ENCODE measurements around the gene OR9A4.
"Not testable (repeated sequence)": the region's sequence is repeated elsewhere in the genome, so short reads cannot be mapped to it uniquely, and the experiment has no call there.

OR9A4 gene, protein sequence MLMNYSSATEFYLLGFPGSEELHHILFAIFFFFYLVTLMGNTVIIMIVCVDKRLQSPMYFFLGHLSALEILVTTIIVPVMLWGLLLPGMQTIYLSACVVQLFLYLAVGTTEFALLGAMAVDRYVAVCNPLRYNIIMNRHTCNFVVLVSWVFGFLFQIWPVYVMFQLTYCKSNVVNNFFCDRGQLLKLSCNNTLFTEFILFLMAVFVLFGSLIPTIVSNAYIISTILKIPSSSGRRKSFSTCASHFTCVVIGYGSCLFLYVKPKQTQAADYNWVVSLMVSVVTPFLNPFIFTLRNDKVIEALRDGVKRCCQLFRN

GRCh38 chr7:141916099-141916498, at the start of gene OR9A4:
OR9A4 (plus strand) TSS chr7:141916399; CDS start chr7:141918876, 2,477 bp downstream.
- no peak for DNase-seq

- no peak for DNase-seq
These were observed 49.2 kb upstream of the OR9A4 start for GRCh38 chr7:141866974-141867373.

GRCh38 chr7:141872931-141873330, 43.3 kb upstream of the OR9A4 start:
- DNase-seq: no peak

DNA sequence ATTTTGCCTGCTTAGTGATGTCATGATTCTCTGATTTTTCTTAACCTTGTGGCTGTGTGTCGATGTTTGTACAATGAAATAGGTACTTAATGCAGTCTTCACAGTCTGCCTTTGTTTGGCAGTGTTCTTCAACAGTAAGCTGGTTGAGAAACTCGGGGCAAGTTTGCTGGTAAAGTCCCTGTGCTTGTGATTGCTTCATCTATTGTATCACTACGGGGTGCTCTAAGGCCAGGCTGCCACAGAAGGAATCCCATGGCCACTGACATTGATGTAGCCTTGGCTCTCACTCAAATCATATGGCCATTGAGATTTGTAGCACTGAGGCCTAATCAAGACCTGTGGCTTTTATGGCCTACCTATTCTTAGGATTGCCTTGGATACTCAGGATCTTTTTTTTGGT, 41.4 kb upstream of the OR9A4 start:
- no peak for DNase-seq

- no peak for DNase-seq
These were observed 40.7 kb upstream of the OR9A4 start for GRCh38 chr7:141875453-141875852.

DNA sequence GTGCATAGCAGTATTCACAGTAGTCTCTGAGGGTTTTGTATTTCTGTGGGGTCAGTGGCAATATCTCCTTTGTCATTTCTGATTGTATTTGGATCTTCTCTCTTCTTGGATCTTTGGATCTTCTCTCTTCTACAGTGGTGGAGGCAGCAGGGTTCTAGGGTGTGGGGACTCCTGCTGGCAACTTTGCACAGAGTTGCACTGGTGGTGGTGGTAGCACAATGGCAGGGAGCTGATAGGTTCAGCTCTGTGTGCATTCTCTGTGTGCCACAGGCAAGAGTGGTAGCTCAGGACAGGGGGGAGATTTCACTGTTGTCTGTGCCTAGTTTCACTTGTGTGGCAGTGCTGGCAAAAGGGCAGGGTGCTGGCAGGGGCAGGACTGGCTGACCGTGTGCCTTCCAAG, 39.8 kb upstream of the OR9A4 start:
- DNase-seq: no peak

DNA sequence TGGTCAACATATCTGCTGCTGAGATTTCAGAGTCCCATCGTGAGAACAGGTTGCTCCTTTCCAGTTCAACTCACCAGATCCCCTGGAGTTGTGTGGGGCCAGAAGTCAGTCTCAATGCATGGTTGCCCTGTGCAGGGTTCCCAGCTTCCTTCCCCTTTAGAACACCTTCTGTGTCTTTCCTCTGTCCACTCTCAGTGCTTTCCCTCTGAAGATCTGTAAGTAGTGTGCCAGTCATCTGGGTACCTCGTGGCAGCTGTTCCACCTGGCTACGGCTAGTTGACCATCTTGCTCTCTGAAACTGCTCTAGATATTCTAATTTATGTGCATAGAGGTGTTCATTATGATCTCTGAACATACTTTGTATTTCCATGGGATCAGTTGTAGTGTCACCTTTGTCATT, 38.8 kb upstream of the OR9A4 start:
- no peak for DNase-seq

GRCh38 chr7:141880960-141881359, 35.2 kb upstream of the OR9A4 start:
- no peak for DNase-seq

DNA sequence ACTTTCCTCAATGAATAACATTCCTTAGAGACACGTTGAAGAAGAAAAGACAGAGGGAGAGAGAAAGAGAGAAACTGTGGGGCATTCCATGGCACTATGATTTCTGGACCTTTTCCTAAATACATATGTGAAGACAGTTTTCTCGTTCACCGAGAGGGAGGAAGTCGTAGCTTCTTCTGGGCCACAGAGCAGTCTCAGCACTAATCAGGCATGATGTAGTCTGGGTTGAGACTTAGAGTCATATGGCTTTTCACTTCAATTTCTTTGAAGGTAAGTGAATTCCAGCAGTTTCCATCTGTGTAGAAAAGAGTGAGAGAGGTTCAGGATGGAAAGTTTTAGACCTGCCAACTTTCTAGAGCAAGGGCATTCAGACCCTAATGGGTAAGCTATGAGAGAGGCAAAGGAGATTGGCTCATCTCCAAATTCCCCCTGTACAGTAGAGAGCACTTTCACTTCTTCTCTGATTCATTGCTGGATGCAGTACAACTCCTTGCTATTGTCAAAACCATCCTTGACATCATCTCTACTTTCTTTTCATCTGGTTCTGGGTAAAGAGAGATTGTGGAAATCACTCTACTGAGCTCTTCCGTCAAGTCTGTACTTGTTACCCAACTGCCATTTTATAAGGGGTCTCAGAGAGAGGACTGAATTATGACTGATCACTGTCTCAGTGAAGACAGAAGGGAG, 31.5 kb upstream of the OR9A4 start:
- no peak for DNase-seq

DNA sequence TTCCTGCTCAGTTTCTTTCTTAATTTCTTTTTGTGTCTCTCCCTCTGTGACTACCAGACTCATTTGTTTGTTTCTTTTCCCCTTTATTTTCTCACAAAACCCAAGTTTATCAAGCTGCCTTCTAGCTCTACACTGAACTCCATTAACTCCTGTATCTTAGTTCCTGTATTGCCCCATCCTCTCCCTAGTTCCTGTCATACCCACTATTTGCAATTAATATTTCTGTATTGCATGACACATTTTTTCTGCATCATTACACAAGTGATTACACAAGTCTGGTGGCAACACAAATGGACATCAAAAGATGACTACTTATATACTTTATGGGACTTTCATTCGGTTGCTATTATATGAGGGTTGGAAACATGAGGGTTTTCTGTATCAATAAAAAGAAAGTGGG, 26.9 kb upstream of the OR9A4 start:
- DNase-seq: no peak

DNA sequence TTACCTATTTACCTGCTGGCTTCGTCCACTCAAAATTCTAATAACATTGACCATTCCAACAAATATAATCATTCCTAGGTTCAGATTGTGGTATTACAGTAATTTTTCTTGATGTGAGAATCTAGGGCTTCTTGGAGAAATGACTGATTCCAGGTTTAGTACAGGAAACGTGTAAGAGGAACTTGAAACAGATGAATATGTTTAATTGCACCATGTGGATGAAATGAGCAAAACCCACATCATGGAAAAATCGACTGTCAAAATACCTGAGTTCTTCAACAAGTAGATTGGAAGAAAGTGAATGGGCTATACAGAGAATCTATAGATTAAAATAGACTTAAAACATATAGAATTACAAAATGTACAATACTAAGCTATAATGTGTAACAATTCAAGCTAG, 24.9 kb upstream of the OR9A4 start:
- DNase-seq: no peak

GRCh38 chr7:141899366-141899765, 16.8 kb upstream of the OR9A4 start:
- DNase-seq: not testable (repeated sequence)

GRCh38 chr7:141906285-141906684, 9.9 kb upstream of the OR9A4 start:
- DNase-seq: no peak

- DNase-seq: no peak
These were observed 4.8 kb upstream of the OR9A4 start for GRCh38 chr7:141911391-141911790.

- no peak for DNase-seq
These were observed 634 bp upstream of the OR9A4 start for GRCh38 chr7:141915565-141915964.

DNA sequence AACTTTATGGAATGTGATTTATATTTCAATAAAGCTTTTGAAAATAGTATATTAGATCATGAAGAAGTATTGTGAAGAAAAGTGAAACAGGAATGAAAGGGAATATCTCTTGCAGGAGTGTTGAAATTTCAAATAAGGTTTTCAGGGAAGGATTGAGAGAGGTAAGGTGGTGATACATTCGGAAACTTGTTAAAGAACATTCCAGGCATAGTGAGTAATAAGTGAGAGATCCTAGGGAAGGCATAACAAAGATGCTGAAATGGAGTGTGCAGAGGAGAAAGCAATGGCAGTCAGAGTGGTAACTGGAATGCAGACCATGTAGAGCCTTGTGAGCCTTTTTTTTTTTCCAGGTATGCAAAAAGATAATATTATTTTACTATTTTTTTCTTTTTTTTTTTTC, 4.1 kb downstream of the OR9A4 start:
- no peak for DNase-seq

- no peak for DNase-seq
These were observed 12.1 kb downstream of the OR9A4 start for GRCh38 chr7:141928146-141928844.

DNA sequence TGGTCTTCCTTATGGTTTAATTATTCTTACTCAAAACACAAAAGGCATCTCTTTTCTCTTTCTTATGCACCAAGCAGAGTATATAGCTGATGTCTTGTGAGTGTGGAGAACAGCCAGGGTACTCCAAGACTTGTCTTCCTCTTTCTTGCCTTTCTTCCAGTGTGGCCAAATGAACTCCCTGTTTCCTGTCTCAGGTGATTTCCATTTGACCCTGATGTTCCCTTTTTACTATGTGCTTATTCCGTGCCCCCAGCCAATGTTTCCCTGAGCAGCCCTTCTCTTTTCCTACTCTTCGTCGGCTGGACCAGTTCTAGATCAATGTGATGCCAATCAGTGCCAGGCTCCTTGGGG, 12.6 kb downstream of the OR9A4 start:
- DNase-seq: no peak

GRCh38 chr7:141930211-141930610, 14.0 kb downstream of the OR9A4 start:
- DNase-seq: no peak

GRCh38 chr7:141941075-141941474, 24.9 kb downstream of the OR9A4 start:
- no peak for DNase-seq

DNA sequence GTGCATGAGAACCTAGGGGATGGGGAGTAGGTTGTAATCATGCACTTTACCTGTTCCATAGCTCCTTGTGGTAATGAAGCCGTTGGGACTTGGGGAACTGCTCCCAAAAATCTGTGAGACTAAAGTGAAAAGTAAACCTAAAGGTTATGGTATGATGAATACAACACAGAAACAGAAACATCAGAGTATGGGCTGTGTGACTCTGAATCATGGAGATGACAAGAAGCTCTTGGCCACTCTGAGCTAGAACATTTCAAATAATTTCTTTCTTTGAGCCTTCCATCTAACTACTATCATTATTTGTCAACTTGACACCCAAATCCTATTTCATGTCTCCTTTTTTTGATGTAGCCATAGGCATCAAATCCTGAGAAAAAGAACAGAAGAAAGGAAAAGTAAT, 27.6 kb downstream of the OR9A4 start:
- DNase-seq: no peak

- no peak for DNase-seq
These were observed 28.6 kb downstream of the OR9A4 start for GRCh38 chr7:141944811-141945210.

GRCh38 chr7:141945356-141945755, 29.2 kb downstream of the OR9A4 start:
- DNase-seq: no peak

- no peak for DNase-seq
These were observed 30.6 kb downstream of the OR9A4 start, which contains the start of gene CLEC5A for GRCh38 chr7:141946796-141947195. CLEC5A (minus strand) TSS chr7:141946974; CDS start chr7:141946292, 682 bp downstream.

Data from stimulated activated CD4-positive, alpha-beta T cell treated with anti-CD3 and anti-CD28 coated beads, Interleukin-4, amount 100 ng/mL, for 1 hour (primary cell).